Measurements from ENCODE around the gene KDF1. TPM values are rescaled to one million over a fixed set of nuclear protein-coding genes. Genes with fewer than 3 reads are reported as not detected.

KDF1 gene
- total and polyA plus RNA-seq, 2 experiments from 2014 or later, result 13.6 to 21.1 TPM

DNA sequence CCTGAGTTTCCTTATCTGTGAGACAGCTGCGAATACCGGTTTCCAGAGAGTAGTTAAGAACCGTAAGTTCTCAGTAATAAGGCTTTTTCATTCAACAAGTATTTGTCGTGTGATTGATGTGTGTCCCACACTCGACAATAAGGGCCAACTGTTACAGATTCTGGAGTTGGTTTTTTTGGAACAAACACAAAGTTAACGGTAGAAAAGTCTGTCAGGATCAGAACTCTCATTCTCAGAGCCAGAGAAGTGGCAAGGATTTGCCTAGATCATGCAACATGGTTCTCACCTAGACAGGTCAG lies 37.9 kb downstream of the KDF1 start:
- Histone ChIP-seq H3K4me1 (ENCODE audit: insufficient read depth) (peaks cover 12% of the 10 kb centered on the region), H3K9me2 (ENCODE audit: insufficient read depth) (no peaks in the 10 kb centered on the region), H4K20me1 (replicated peaks; ENCODE audit: insufficient read depth) (peaks cover 24% of the 10 kb centered on the region; the same call in 1 of the 2 replicates), H2AFZ (no peak overlapping the region), H3K4me2 (peak overlapping the region; percentile 97), H3K4me3 (peak overlapping the region; percentile 93), H3K36me3 (ENCODE audit: insufficient read depth) (peaks cover 31% of the 10 kb centered on the region), H3K79me2 (replicated peaks; ENCODE audit: insufficient read depth) (peaks cover 54% of the 10 kb centered on the region), H3K27ac (ENCODE audit: low read depth) (no peak overlapping the region), H3K27me3 (ENCODE audit: insufficient read depth) (no peaks in the 10 kb centered on the region), H3F3A (replicated peaks; ENCODE audit: low read depth) (peaks cover 21% of the 10 kb centered on the region; the same call in 1 of the 2 replicates)
- no peaks in the 10 kb centered on the region for H3K9me3 Mint-ChIP-seq
- H3K4me1 Mint-ChIP-seq, result peaks cover 18% of the 10 kb centered on the region
- peaks cover 14% of the 10 kb centered on the region for H3K27me3 Mint-ChIP-seq (ENCODE audit: insufficient read depth, low read depth, poor library complexity)
- peaks cover 45% of the 10 kb centered on the region for H3K36me3 Mint-ChIP-seq (ENCODE audit: low read depth)
- H3K27ac Mint-ChIP-seq, result peak overlapping the region; percentile 98
- no peak for DNase-seq (ENCODE audit: low spot score)
- H3K4me3 Mint-ChIP-seq, result peak overlapping the region; percentile 93
- ATAC-seq, result no peak
- TF ChIP-seq POLR2AphosphoS5 (IDR thresholded peaks at IDR 0.05; ENCODE audit: low read depth) (no peak), EZH2phosphoT487 (IDR thresholded peaks at IDR 0.05; ENCODE audit: unreplicated experiment) (no peak), ZNF114 (CRISPR knock-in tag; IDR thresholded peaks at IDR 0.05) (no peak), CREB1 (CRISPR knock-in tag; IDR thresholded peaks at IDR 0.05; ENCODE audit: low read depth) (no peak)
- TF ChIP-seq, protein P1, sequence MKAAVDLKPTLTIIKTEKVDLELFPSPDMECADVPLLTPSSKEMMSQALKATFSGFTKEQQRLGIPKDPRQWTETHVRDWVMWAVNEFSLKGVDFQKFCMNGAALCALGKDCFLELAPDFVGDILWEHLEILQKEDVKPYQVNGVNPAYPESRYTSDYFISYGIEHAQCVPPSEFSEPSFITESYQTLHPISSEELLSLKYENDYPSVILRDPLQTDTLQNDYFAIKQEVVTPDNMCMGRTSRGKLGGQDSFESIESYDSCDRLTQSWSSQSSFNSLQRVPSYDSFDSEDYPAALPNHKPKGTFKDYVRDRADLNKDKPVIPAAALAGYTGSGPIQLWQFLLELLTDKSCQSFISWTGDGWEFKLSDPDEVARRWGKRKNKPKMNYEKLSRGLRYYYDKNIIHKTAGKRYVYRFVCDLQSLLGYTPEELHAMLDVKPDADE (IDR thresholded peaks at IDR 0.05), result no peak
- TF ChIP-seq, protein P2, sequence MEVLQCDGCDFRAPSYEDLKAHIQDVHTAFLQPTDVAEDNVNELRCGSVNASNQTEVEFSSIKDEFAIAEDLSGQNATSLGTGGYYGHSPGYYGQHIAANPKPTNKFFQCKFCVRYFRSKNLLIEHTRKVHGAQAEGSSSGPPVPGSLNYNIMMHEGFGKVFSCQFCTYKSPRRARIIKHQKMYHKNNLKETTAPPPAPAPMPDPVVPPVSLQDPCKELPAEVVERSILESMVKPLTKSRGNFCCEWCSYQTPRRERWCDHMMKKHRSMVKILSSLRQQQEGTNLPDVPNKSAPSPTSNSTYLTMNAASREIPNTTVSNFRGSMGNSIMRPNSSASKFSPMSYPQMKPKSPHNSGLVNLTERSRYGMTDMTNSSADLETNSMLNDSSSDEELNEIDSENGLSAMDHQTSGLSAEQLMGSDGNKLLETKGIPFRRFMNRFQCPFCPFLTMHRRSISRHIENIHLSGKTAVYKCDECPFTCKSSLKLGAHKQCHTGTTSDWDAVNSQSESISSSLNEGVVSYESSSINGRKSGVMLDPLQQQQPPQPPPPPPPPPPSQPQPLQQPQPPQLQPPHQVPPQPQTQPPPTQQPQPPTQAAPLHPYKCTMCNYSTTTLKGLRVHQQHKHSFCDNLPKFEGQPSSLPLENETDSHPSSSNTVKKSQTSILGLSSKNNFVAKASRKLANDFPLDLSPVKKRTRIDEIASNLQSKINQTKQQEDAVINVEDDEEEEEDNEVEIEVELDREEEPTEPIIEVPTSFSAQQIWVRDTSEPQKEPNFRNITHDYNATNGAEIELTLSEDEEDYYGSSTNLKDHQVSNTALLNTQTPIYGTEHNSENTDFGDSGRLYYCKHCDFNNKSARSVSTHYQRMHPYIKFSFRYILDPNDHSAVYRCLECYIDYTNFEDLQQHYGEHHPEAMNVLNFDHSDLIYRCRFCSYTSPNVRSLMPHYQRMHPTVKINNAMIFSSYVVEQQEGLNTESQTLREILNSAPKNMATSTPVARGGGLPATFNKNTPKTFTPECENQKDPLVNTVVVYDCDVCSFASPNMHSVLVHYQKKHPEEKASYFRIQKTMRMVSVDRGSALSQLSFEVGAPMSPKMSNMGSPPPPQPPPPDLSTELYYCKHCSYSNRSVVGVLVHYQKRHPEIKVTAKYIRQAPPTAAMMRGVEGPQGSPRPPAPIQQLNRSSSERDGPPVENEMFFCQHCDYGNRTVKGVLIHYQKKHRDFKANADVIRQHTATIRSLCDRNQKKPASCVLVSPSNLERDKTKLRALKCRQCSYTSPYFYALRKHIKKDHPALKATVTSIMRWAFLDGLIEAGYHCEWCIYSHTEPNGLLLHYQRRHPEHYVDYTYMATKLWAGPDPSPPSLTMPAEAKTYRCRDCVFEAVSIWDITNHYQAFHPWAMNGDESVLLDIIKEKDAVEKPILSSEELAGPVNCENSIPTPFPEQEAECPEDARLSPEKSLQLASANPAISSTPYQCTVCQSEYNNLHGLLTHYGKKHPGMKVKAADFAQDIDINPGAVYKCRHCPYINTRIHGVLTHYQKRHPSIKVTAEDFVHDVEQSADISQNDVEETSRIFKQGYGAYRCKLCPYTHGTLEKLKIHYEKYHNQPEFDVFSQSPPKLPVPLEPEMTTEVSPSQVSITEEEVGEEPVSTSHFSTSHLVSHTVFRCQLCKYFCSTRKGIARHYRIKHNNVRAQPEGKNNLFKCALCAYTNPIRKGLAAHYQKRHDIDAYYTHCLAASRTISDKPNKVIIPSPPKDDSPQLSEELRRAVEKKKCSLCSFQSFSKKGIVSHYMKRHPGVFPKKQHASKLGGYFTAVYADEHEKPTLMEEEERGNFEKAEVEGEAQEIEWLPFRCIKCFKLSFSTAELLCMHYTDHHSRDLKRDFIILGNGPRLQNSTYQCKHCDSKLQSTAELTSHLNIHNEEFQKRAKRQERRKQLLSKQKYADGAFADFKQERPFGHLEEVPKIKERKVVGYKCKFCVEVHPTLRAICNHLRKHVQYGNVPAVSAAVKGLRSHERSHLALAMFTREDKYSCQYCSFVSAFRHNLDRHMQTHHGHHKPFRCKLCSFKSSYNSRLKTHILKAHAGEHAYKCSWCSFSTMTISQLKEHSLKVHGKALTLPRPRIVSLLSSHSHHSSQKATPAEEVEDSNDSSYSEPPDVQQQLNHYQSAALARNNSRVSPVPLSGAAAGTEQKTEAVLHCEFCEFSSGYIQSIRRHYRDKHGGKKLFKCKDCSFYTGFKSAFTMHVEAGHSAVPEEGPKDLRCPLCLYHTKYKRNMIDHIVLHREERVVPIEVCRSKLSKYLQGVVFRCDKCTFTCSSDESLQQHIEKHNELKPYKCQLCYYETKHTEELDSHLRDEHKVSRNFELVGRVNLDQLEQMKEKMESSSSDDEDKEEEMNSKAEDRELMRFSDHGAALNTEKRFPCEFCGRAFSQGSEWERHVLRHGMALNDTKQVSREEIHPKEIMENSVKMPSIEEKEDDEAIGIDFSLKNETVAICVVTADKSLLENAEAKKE (CRISPR knock-in tag; IDR thresholded peaks at IDR 0.05), result no peak
